HCT116 (cell line): ENCODE results near the gene PIERCE2.

Source experiments
- ATF3 ChIP-seq: IDR thresholded peaks from 2 replicates; pipeline ENCODE4 v1.6.1; 2012
- CEBPB ChIP-seq: IDR thresholded peaks from 2 replicates; pipeline ENCODE4 v1.6.1; 2012; ENCODE audit warnings: low read depth
- CTCF ChIP-seq, 3 experiments: fragments of 200-600 bp in 1 of 3; sonication (generic) in 1 of 3; IDR thresholded peaks in 2 of 3; conservative IDR thresholded peaks in 1 of 3; 2 replicates each; pipeline ENCODE4 v1.5.1; 2012 to 2017; ENCODE audit warnings: low read depth in 2 of 3, low read length in 2 of 3, antibody characterized with exemption in 1 of 3, borderline replicate concordance in 1 of 3, control low read depth in 1 of 3, mild to moderate bottlenecking in 1 of 3, mixed read lengths in 1 of 3, mixed run types in 1 of 3, moderate library complexity in 1 of 3; ENCODE audit not compliant: insufficient read depth in 1 of 3
- ELF1 ChIP-seq: IDR thresholded peaks from 2 replicates; pipeline ENCODE4 v1.6.1; 2012; ENCODE audit warnings: low read depth, borderline replicate concordance
- EZH2 ChIP-seq: fragments of 200-600 bp; sonication (generic); IDR thresholded peaks from 2 replicates; pipeline ENCODE4 v1.6.1; 2017; ENCODE audit warnings: antibody characterized with exemption, mixed run types
- EZH2phosphoT487 ChIP-seq: fragments of 200-600 bp; IDR thresholded peaks from 2 replicates; pipeline ENCODE4 v1.6.1; 2018; ENCODE audit warnings: antibody characterized with exemption, borderline replicate concordance
- FOSL1 ChIP-seq: IDR thresholded peaks from 2 replicates; pipeline ENCODE4 v1.6.1; 2012; ENCODE audit warnings: low read depth
- JUND ChIP-seq: IDR thresholded peaks from 2 replicates; pipeline ENCODE4 v1.6.1; 2012
- POLR2A ChIP-seq: IDR thresholded peaks from 2 replicates; pipeline ENCODE4 v1.7.0; 2011; ENCODE audit warnings: borderline replicate concordance; ENCODE audit not compliant: insufficient read depth, insufficient read length; ENCODE audit errors: extremely low read depth
- POLR2AphosphoS5 ChIP-seq: IDR thresholded peaks from 2 replicates; pipeline ENCODE4 v1.6.1; 2011; ENCODE audit warnings: mild to moderate bottlenecking, low read depth, low read length, moderate library complexity
- RAD21 ChIP-seq: IDR thresholded peaks from 2 replicates; pipeline ENCODE4 v1.6.1; 2012; ENCODE audit warnings: low read depth, mild to moderate bottlenecking
- REST ChIP-seq: IDR thresholded peaks from 2 replicates; pipeline ENCODE4 v1.6.1; 2012; ENCODE audit warnings: low read depth
- SP1 ChIP-seq: IDR thresholded peaks from 2 replicates; pipeline ENCODE4 v1.6.1; 2012; ENCODE audit warnings: low read depth

- TF ChIP-seq CEBPB (no peak), POLR2A (no peak), EZH2 (no peak), CTCF (IDR thresholded peaks at IDR 0.05 in 2 of 3, conservative IDR thresholded peaks at IDR 0.05 in 1 of 3; ENCODE audit: borderline replicate concordance in 1 of 3, insufficient read depth in 1 of 3, low read depth in 2 of 3, low read length in 2 of 3) (peak; percentile 39 to 69 (median 61); a peak in 5 of 6 replicates), POLR2AphosphoS5 (no peak), EZH2phosphoT487 (no peak), REST (no peak), JUND (no peak), RAD21 (peak; percentile 65), FOSL1 (no peak), SP1 (no peak), ATF3 (no peak), ELF1 (no peak)
Measured at GRCh38 chr15:55434989-55435825, 26.9 kb downstream of the PIERCE2 start.
